SK-N-DZ (cell line): ENCODE data around the gene SFTPA2.
"Not testable (repeated sequence)": the region's sequence is repeated elsewhere in the genome, so short reads cannot be mapped to it uniquely, and the experiment has no call there.

Experiments
- DNase-seq: peaks from one replicate; pipeline ENCODE4 v3.0.0-alpha.2; 2015; ENCODE audit warnings: low spot score
- small RNA-seq, 2 experiments: library from RNA; depleted of rRNA; stranded (forward); fragments of <200 nt; gene quantifications; one replicate each; pipeline ENCODE3, GENCODE V24; 2014

Gene SFTPA2

DNA sequence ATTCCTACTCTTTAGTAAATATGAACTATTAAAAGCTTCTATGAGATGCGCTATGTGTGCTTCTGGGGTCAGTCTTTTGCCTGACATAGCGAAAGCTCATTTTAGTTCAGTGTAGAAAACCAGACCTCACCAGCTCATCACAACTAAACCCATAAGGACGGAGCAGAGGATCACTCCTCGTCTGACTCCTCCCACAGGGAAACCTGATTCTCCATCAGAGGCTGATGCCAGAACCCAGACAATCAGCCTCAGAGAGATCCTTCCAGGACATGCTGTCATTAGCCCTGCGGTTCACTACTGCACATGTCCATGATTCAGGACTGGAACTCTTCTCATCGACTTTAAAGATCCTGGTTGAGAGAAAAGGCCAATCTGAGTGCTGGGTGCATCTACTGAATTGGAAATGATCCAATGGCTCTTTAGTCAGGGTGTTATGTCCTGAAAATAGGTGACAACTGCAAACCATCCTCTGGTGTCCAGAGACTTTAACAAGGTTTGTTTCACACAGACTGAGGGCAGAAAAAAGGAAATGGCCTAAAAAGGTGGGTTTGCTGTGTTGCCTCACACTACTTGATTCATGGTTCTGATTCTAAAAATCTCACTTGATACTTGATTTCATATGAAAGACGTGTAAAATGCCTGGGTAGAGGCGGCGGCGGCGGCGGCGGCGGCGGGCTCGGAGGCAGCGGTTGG lies 48.2 kb downstream of the SFTPA2 start, which contains the start of gene EIF5AL1:
Gene EIF5AL1, plus strand, starts transcription at position 643 of the 693 bp plus-strand sequence. CDS start 117 bp downstream, outside the sequence.
- not testable (repeated sequence) for DNase-seq

DNA sequence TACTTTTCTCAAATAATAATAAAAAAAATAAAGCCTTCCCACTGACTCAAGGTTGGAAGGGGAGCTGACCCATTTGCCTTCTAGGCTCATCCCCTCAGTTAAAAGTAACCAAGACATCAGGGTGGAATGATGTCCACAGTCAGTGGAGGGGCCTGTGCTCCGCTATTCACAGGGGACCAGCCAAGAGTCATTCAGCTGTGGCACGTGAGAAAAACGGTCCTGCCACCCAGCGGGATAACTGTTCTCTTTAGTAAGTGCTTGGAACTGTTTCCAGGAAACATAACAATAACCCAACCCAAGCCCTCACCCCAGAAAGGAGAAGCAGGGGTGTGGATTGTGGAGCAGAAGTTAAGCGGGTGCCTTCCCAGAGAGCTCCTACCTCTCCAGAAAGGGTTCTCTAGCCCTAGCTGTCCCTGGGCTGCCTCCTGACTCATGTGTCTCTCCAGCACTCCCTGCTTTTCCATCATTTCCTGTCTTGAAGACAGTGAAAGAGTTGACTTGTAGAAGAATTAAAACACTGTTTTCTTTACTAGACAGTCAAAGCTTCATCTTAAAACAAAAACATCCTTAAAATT lies 50.2 kb downstream of the SFTPA2 start:
- DNase-seq, result not testable (repeated sequence)

DNA sequence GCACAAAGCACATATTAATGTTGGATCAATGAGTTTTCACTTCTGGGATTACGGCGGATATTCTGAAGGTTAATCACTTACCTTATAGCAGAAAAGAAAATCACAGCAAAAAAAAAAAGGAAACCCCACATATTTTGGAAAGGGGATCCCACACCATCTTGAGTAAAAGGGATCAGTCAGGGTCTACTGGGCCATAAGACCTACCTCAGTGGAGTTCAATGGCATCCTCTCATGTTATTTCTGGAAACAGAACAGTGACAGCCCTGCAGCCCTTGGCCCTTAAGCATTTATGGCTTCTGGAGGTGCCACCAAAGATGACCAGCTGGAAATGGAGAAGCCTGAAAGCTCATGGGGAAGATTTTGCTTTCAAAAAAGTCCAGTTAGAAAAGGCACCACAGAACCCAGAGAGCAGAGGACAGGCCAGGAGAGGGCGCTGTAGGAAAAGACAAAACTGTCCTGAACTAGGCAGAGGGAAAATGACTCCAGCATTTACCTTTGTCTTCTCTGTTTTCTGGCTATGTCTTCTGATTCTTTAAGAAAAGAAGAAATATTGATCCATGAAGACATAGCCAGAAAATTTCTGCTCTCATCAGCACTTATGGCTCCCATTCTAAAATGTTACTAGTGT lies 50.8 kb downstream of the SFTPA2 start:
- DNase-seq, result not testable (repeated sequence)

DNA sequence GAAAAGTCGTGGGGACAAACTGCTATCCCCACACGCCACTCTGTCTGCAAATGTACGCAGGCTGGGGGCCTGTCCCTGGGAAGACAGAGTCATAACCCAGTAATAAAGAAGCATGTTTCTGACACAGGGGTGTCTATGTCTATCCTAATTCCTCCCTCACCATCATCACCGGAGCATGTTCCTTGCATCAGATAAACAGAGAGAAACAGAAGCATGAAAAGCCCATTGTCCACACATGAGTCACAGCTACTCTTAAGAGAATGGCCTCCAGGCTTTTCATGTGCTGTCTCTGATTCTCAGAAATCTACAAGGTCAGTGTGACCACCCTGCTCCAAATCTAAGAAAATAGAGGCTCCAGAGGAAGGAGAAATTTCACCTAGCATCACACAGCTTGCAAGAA lies 52.0 kb downstream of the SFTPA2 start:
- not testable (repeated sequence) for DNase-seq

DNA sequence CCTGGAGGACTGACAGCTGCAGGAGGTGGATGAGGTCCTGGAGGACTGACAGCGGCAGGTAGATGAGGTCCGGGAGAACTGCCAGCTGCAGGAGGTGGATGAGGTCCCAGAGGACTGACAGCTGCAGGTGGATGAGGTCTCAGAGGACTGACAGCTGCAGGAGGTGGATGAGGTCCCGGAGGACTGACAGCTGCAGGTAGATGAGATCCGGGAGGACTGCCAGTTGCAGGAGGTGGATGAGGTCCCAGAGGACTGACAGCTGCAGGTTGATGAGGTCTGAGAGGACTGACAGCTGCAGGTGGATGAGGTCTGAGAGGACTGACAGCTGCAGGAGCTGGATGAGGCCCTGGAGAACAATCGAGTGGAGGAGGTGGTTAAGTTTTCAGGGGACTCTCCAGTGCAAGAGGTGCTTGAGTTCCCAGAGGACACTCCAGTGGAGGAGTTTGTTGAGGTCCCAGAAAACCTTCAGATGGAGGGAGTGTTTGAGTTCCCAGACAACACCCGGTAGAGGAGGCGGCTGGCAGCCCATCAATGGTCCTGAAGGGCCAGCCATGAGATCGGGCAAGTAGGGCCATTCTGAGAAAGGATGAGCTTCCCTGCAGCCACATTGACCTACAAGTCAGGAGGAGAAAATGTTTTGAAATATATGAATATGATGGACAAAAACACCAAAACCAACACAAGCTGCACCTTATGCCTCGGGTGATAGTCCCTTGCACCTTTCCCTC lies 52.6 kb downstream of the SFTPA2 start:
- no peak for DNase-seq

Small RNA genes within 50 kb of the gene (small RNA-seq; reads per million reads assigned to genes)
- 0 reads per million in 2 experiments for gene BX248123.2
- gene RPS12P18, result 0 reads per million in 2 experiments
